GM18511 (cell line): ENCODE measurements around the gene TRIM28.
"Not testable (repeated sequence)": the region's sequence is repeated elsewhere in the genome, so short reads cannot be mapped to it uniquely, and the experiment has no call there.

Experiments
- ATAC-seq: cut with Tn5 transposase; IDR thresholded peaks from one replicate; pipeline ENCODE4 v1.9.1; 2021; ENCODE audit warnings: mild to moderate bottlenecking, moderate library complexity; ENCODE audit not compliant: unreplicated experiment

TRIM28 gene

GRCh38 chr19:58573658-58574164 is 29.8 kb downstream of the TRIM28 start:
- no peak for ATAC-seq

DNA sequence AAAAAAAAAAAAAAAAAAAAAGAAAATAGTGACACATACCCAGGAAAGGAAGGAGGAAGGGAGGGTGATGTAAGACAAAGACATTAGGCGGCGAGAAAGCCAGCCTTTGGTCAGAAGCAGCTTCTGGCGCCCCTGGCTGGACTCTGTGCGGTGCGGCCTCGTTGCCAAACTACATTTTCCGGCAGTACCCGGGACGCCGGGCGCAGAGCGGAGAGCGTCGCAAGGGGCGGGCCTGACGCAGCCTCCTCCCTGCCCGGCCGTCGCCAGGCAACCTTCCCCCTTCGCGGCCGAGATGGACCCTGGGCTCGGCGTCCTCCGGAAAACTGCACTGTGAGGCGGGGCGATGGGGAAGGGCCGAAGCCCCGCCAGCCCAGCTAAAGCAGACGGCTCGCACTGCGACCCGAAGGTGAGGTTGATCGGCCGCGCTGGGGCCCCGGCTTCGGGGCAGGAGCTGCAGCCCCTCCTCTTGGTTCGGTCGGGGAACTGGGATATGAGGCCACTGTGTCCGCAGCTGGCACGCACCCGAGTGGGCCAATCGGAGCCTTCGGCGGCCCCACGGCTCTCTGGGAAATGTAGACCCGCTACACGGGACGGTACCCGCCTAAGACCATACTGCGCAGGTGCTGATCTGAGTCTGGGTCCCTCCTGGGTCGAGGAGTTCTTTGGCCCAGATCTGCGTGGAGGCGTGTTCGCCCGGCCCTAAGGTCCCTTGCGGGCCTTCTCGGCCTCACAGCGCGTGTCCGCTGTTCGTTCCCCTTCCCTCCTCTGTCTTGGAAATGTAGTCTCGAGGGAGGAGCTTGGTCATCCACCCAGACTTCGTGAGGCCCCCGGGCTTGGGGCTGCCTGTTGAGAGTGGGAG is 31.5 kb downstream of the TRIM28 start:
- peak; percentile 45 for ATAC-seq

DNA sequence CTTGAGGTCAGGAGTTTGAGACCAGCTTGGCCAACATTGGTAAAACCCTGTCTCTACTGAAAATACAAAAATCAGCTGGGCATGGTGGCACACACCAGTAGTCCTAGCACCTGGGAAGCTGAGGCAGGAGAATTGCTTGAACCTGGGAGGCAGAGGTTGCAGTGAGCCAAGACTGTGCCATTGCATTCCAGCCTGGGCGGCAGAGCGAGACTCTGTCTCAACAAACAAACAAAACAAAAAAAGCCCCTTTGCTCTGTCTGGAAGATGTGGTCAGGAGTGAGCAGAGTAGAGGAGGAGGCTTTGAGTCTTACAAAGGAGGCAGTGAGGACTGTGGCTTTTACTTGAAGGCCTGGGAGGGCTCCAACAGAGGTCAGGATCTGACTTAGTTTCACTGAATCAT is 33.7 kb downstream of the TRIM28 start:
- not testable (repeated sequence) for ATAC-seq

- ATAC-seq = no peak
These were observed 34.4 kb downstream of the TRIM28 start for GRCh38 chr19:58578012-58578925.

DNA sequence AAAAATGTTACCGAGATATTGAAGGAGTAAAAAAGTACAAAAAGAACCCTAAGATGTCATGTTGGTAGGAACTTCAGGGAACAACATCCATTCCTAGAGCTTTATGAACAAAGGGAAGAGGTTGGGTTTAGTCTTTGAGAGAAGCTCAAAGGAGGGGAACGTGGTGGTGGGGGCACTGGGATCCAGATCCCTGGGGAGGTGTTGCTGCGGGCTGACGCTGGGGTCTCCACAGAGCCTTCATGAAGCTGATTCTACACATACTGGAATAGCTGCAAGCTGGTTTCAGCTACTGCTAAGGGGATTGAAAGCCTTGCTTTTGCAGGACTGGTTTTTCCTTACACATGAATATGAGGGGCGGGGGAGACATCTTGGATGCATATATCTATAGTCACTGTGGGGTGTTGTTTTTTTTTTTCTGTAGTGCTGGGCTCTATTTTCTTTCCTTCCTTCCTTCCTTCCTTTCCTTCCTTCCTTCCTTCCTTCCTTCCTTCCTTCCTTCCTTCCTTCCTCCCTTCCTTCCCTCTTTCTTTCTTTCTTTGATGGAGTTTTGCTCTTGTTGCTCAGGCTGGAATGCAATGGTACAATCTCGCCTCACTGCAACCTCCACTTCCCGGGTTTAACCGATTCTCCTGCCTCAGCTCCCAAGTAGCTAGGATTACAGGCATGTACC is 35.7 kb downstream of the TRIM28 start:
- ATAC-seq = no peak

- peak; percentile 44 for ATAC-seq
These were observed 37.6 kb downstream of the TRIM28 start for GRCh38 chr19:58581227-58582141.

- no peak for ATAC-seq
These were observed 39.1 kb downstream of the TRIM28 start for GRCh38 chr19:58582985-58583384.

- ATAC-seq = no peak
These were observed 40.9 kb downstream of the TRIM28 start for GRCh38 chr19:58584498-58585441.

- ATAC-seq = no peak
These were observed 41.7 kb downstream of the TRIM28 start for GRCh38 chr19:58585442-58586132.

DNA sequence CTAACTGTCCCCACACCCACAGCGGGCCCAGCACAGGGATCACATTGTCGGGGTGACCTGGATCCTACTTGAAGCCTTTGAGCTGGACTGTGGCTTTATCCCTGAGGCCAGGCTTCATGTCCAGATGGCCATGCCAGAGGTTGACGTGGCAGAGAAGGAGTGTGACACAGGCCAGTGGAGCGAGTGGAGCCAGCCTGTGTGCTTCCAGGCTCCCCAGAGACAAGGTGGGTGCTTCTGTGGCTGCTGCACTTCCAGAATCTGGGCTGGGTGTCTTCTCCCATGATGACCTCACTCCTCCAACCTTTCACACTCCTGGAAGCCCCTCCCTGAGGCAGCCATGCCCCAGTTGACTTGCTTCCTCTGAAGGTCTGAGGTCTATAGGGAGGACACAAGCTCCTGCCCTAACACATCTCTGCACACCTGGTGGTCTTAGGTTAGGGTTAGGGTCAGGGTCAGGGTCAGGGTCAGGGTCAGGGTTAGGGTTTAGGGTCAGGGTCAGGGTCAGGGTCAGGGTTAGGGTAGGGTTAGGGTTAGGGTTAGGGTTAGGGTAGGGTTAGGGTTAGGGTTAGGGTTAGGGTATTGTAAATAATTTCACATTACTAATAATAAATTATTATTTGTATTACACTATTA is 42.4 kb downstream of the TRIM28 start:
- ATAC-seq = no peak
